ENCODE data around the gene MPV17L2. TPM values are rescaled to one million over a fixed set of nuclear protein-coding genes. Genes with fewer than 3 reads are reported as not detected.

The MPV17L2 gene
- total RNA-seq, 1 experiment from 2014 or later: 12.9 TPM

GRCh38 chr19:18168673-18169381, 24.2 kb upstream of the MPV17L2 start:
- Mint-ChIP-seq H3K4me1 (ENCODE audit: insufficient read depth, unreplicated experiment) (peaks cover 5% of the 10 kb centered on the region), H3K9me3 (ENCODE audit: unreplicated experiment) (no peaks in the 10 kb centered on the region), H3K27ac (ENCODE audit: low read depth, unreplicated experiment) (no peak overlapping the region), H3K4me3 (ENCODE audit: unreplicated experiment) (no peak overlapping the region), H3K36me3 (ENCODE audit: insufficient read depth, unreplicated experiment) (peaks cover 77% of the 10 kb centered on the region), H3K27me3 (ENCODE audit: insufficient read depth, unreplicated experiment) (no peaks in the 10 kb centered on the region)
- BruUV-seq (replicated peaks): no TSS peak
- ChIA-PET CTCF (interaction anchor here (0.6 to 1.9 kb wide), 10 partner anchors 8 to 169 kb away, joined by 3 to 6 read pairs (median 3); no protein-coding TSS in a partner anchor), POLR2A (interaction anchor here (1.3 to 1.9 kb wide), 2 partner anchors 35 to 83 kb away, joined by 3 to 4 read pairs; partner anchors contain the start of gene RAB3A)
- no peak for DNase-seq (ENCODE audit: unreplicated experiment)
- intact Hi-C loops (cut with micrococcal nuclease): loop anchor here (1.0 kb wide), 1 partner anchor 56 kb away; no protein-coding TSS in a partner anchor
- no peak for TF ChIP-seq CTCF (IDR thresholded peaks at IDR 0.05; ENCODE audit: unreplicated experiment)

DNA sequence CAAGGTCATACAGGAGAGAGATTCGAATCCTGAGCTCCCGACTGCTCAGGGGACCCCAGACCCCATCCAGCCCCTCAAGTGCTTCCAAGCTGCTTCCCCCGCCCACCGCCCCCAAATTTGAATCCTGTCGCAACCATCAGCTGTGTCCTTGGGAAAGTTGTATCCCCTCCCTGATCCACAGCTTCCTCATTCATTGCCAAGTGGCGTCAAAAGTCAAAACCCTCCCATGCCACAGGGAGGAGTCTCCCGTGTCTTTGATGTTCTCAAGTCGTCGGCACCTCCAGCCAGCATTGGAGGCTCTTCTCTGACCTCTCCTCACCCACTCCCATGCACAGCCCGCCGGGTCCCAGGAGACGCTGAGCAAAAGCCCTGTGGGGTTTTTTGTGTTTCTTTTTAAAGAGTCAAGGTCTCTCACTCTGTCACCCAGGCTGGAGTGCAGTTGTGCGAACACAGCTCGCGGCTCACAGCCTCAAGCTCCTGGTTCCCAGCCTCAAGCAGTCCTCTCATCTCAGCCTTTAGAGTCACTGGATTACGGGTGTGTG, 22.2 kb upstream of the MPV17L2 start:
- ChIA-PET POLR2A (interaction anchor here (0.6 to 2.4 kb wide), 5 partner anchors 11 to 310 kb away, joined by 3 to 11 read pairs (median 3); partner anchors contain the start of gene MPV17L2), CTCF (interaction anchor here (0.5 to 1.6 kb wide), 9 partner anchors 10 to 847 kb away, joined by 3 to 13 read pairs (median 3); no protein-coding TSS in a partner anchor)
- Mint-ChIP-seq H3K36me3 (ENCODE audit: insufficient read depth, unreplicated experiment) (peaks cover 58% of the 10 kb centered on the region), H3K4me3 (ENCODE audit: unreplicated experiment) (no peak overlapping the region), H3K4me1 (ENCODE audit: insufficient read depth, unreplicated experiment) (peaks cover 5% of the 10 kb centered on the region), H3K9me3 (ENCODE audit: unreplicated experiment) (no peaks in the 10 kb centered on the region), H3K27ac (ENCODE audit: low read depth, unreplicated experiment) (peak overlapping the region; percentile 64), H3K27me3 (ENCODE audit: insufficient read depth, unreplicated experiment) (no peaks in the 10 kb centered on the region)
- no peak for DNase-seq (ENCODE audit: unreplicated experiment)
- TF ChIP-seq CTCF (IDR thresholded peaks at IDR 0.05; ENCODE audit: unreplicated experiment): no peak
- no TSS peak for BruUV-seq (replicated peaks)
- intact Hi-C loops (cut with micrococcal nuclease): no loop called here

GRCh38 chr19:18171605-18172327, 21.3 kb upstream of the MPV17L2 start:
- POLR2A ChIA-PET: interaction anchor here (0.5 to 2.4 kb wide), 8 partner anchors 12 to 103 kb away, joined by 3 to 11 read pairs (median 4); partner anchors contain the start of genes MPV17L2 and RAB3A
- H3K4me1 Mint-ChIP-seq (ENCODE audit: insufficient read depth, unreplicated experiment): peaks cover 5% of the 10 kb centered on the region
- intact Hi-C loops (cut with micrococcal nuclease): no loop called here
- no peak overlapping the region for H3K4me3 Mint-ChIP-seq (ENCODE audit: unreplicated experiment)
- DNase-seq (ENCODE audit: unreplicated experiment): no peak
- no peaks in the 10 kb centered on the region for H3K9me3 Mint-ChIP-seq (ENCODE audit: unreplicated experiment)
- peaks cover 48% of the 10 kb centered on the region for H3K36me3 Mint-ChIP-seq (ENCODE audit: insufficient read depth, unreplicated experiment)
- H3K27me3 Mint-ChIP-seq (ENCODE audit: insufficient read depth, unreplicated experiment): no peaks in the 10 kb centered on the region
- peak overlapping the region; percentile 64 for H3K27ac Mint-ChIP-seq (ENCODE audit: low read depth, unreplicated experiment)
- TF ChIP-seq CTCF (IDR thresholded peaks at IDR 0.05; ENCODE audit: unreplicated experiment): no peak
- CTCF ChIA-PET: interaction anchor here (1.0 to 1.8 kb wide), 4 partner anchors 10 to 80 kb away, joined by 3 to 6 read pairs (median 4); no protein-coding TSS in a partner anchor
- no TSS peak for BruUV-seq (replicated peaks)
